Lung (tissue), 12 donors: ENCODE data around the gene ITGAV. TPM values are rescaled to one million over a fixed set of nuclear protein-coding genes. Genes with fewer than 3 reads are reported as not detected.

Experiments used
- ATAC-seq: fragments of 200-7000 bp; cut with Tn5 transposase; one replicate; pipeline ENCODE4 v1.9.1; 2020; ENCODE audit warnings: moderate number of reproducible peaks; ENCODE audit not compliant: insufficient read depth, low FRiP score
- DNase-seq, 3 donors: peaks; one replicate each; pipeline ENCODE4 v3.0.0-alpha.2; 2013 to 2017
- H3K27ac ChIP-seq, 2 donors: one replicate each; pipeline ENCODE4 v1.5.1; 2013; ENCODE audit warnings: mild to moderate bottlenecking in 2 of 2, moderate library complexity in 2 of 2, control low read depth in 1 of 2, inconsistent platforms in 1 of 2, low read depth in 1 of 2, low read length in 1 of 2
- H3K27me3 ChIP-seq, 3 donors: one replicate each; pipeline ENCODE4 v1.5.1; 2013; ENCODE audit warnings: low read length in 2 of 3; ENCODE audit not compliant: control insufficient read depth in 3 of 3, insufficient read depth in 3 of 3
- H3K36me3 ChIP-seq, 4 donors: one replicate each; pipeline ENCODE4 v1.5.1; 2013; ENCODE audit warnings: low read length in 4 of 4, mild to moderate bottlenecking in 1 of 4, moderate library complexity in 1 of 4; ENCODE audit not compliant: control insufficient read depth in 4 of 4, insufficient read depth in 4 of 4
- H3K4me1 ChIP-seq, 5 donors: one replicate each; pipeline ENCODE4 v1.5.1; 2013; ENCODE audit warnings: low read length in 5 of 5, mild to moderate bottlenecking in 2 of 5, moderate library complexity in 1 of 5; ENCODE audit not compliant: control insufficient read depth in 5 of 5, insufficient read depth in 5 of 5
- H3K4me3 ChIP-seq: one replicate; pipeline ENCODE4 v1.5.1; 2013; ENCODE audit warnings: mild to moderate bottlenecking, control low read depth, moderate library complexity
- H3K9ac ChIP-seq, 2 donors: one replicate each; pipeline ENCODE4 v1.5.1; 2013; ENCODE audit warnings: low read length in 2 of 2, control low read depth in 1 of 2; ENCODE audit not compliant: insufficient read depth in 1 of 2
- H3K9me3 ChIP-seq, 4 donors: one replicate each; pipeline ENCODE4 v1.5.1; 2013; ENCODE audit warnings: low read length in 3 of 4, mild to moderate bottlenecking in 1 of 4, moderate library complexity in 1 of 4; ENCODE audit not compliant: control insufficient read depth in 4 of 4, insufficient read depth in 3 of 4
- WGBS, 2 donors: extraction: QIAGEN DNeasy Blood & Tissue Kit; methylation state at CpG; one replicate each; pipeline ENCODE4 v1.1.7; 2013; 5-methylcytosine and 5-hydroxymethylcytosine counted together
- polyA plus RNA-seq, 2 donors: library from polyadenylated mRNA; stranded (reverse); fragments of 200-250 nt; gene quantifications; one replicate each; pipeline ENCODE4 v1.2.1, GENCODE V29; 2013
- total RNA-seq, 2 donors: library from RNA; depleted of rRNA in 1 of 2; stranded (reverse); fragments of >200 nt in 1 of 2; gene quantifications; one replicate each; pipeline ENCODE4 v1.2.1, GENCODE V29; 2014 to 2021
- TF ChIP-seq, protein P1 (sequence below): IDR thresholded peaks from 2 replicates; pipeline ENCODE4 v1.5.1; 2012; ENCODE audit warnings: mild to moderate bottlenecking; ENCODE audit errors: control extremely low read depth, extremely low read depth
- donor health status: control.
- donor health status: control.
- donor health status: Bipolar disorder and iron deficiency.
- donor health status: healthy.
- donor health status: DM: yes; HTN: yes; CAD: no.

Gene ITGAV
- total and polyA plus RNA-seq, 4 donors: 10.1 to 91.8 (median 43.8) TPM

DNA sequence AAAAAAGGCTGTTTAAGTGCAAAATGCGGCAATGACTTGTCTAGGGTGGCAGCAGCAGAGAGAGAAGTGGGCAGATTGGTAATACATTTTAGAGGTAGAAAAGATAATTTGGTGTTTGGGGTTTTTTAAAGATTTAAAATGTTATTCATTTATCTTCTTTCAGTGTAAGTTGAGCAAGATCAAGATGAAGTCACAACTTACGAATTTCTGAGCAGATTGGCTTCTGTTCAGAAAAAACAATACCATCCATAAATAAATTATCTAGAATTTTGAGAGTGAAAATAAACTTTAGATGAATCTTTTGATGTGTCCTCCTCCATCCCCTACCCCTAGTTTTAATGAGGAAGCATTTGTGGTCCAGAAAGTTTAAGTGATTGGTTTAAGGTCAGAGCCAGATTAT lies 56.1 kb downstream of the ITGAV start:
- peaks cover 0 to 1% (median 0%) of the 10 kb centered on the region in 5 donors for H3K4me1 ChIP-seq
- DNase-seq: no peak
- no peak overlapping the region for H3K9ac ChIP-seq
- no peak overlapping the region for H3K27ac ChIP-seq
- H3K4me3 ChIP-seq: no peak overlapping the region
- 79 to 87% methylated on average over 2 of the region's 2 CpGs for WGBS, 2 donors
- peaks cover 4 to 29% (median 9%) of the 10 kb centered on the region in 4 donors for H3K36me3 ChIP-seq
- TF ChIP-seq, protein P1, sequence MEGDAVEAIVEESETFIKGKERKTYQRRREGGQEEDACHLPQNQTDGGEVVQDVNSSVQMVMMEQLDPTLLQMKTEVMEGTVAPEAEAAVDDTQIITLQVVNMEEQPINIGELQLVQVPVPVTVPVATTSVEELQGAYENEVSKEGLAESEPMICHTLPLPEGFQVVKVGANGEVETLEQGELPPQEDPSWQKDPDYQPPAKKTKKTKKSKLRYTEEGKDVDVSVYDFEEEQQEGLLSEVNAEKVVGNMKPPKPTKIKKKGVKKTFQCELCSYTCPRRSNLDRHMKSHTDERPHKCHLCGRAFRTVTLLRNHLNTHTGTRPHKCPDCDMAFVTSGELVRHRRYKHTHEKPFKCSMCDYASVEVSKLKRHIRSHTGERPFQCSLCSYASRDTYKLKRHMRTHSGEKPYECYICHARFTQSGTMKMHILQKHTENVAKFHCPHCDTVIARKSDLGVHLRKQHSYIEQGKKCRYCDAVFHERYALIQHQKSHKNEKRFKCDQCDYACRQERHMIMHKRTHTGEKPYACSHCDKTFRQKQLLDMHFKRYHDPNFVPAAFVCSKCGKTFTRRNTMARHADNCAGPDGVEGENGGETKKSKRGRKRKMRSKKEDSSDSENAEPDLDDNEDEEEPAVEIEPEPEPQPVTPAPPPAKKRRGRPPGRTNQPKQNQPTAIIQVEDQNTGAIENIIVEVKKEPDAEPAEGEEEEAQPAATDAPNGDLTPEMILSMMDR: no peak
- H3K9me3 ChIP-seq: no peaks in the 10 kb centered on the region
- no peaks in the 10 kb centered on the region for H3K27me3 ChIP-seq
- no peak for ATAC-seq

DNA sequence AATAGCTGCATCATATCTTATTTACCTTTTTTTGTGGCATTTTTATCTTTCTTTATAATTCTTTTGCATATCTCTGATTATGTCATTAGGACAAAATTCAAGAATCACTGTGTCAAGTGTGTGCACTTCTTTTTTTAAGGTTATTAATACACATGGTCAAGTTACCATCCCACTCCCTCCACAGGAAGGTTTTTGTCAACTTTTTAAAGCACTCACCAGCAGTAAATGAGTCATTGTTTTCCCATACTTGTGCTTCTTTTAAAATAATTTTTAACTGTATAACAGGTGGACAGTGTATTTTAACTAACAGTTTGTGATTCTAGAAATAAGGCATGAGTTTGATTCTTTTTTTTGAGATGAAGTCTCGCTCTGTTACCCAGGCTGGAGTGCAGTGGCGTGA lies 58.3 kb downstream of the ITGAV start:
- ATAC-seq (no peak), DNase-seq (no peak)
- Histone ChIP-seq H3K9ac (no peak overlapping the region), H3K4me3 (no peak overlapping the region), H3K27me3 (no peaks in the 10 kb centered on the region), H3K27ac (no peak overlapping the region), H3K9me3 (no peaks in the 10 kb centered on the region), H3K36me3 (peaks cover 0 to 27% (median 7%) of the 10 kb centered on the region in 4 donors), H3K4me1 (peaks cover 0 to 1% (median 0%) of the 10 kb centered on the region in 5 donors)
- WGBS, 2 donors: 94 to 96% methylated on average over 2 of the region's 2 CpGs
- TF ChIP-seq, protein P1: no peak

DNA sequence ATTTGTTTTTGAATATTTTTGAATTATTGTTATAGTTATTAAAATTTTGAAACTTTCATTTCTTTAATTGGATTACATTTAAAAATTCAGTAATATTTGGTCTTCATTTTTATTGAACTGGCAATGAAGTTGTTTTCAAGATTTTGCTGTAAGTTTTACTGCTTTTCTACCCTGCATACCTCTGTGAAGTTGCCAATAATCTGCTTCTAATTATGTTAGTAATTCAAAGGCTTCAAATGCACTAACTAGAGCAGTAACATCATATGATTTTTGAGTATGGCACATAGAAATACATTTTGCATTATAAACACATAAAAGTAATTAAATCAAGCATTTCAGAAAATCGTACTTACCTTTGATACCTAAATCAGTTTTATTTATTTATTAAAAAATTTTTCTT lies 63.7 kb downstream of the ITGAV start:
- Histone ChIP-seq H3K4me3 (no peak overlapping the region), H3K36me3 (peaks cover 8 to 23% (median 8%) of the 10 kb centered on the region in 4 donors), H3K27me3 (no peaks in the 10 kb centered on the region), H3K9ac (no peak overlapping the region), H3K4me1 (no peaks in the 10 kb centered on the region), H3K9me3 (no peaks in the 10 kb centered on the region), H3K27ac (no peak overlapping the region)
- ATAC-seq (no peak), DNase-seq (no peak)
- TF ChIP-seq, protein P1: no peak
- WGBS, 2 donors: 90 to 91% methylated on average over 1 of the region's 1 CpG

DNA sequence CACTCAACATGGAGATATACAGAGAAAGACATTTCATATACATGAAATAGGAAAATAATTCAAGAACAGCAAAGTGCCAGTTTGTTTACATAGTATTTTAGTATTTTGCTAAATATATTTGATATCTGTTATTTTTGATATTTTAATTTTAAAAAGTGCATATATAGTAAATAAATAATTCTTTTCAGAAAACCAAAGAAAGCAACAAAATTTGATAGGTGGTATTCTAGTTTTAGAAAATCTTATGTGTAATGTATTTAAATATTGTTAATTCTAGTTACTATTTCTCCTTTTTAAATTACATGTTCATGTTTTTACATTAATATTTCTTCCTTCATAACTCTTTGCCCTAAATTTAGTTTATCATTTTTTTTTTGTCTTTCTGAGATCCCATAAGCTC lies 69.5 kb downstream of the ITGAV start:
- TF ChIP-seq, protein P1: no peak
- Histone ChIP-seq H3K4me3 (no peak overlapping the region), H3K9ac (no peak overlapping the region), H3K27me3 (no peaks in the 10 kb centered on the region), H3K4me1 (no peaks in the 10 kb centered on the region), H3K27ac (no peak overlapping the region), H3K9me3 (no peaks in the 10 kb centered on the region), H3K36me3 (peaks cover 4 to 26% (median 17%) of the 10 kb centered on the region in 4 donors)
- ATAC-seq (no peak), DNase-seq (no peak)
